Spleen (tissue), 11 donors: ENCODE measurements around the gene HNRNPA2B1. TPM values are rescaled to one million over a fixed set of nuclear protein-coding genes. Genes with fewer than 3 reads are reported as not detected.
"Not testable (repeated sequence)": the region's sequence is repeated elsewhere in the genome, so short reads cannot be mapped to it uniquely, and the experiment has no call there.

Source experiments
- DNase-seq: peaks from one replicate; pipeline ENCODE4 v3.0.0-alpha.2; 2020
- H3K27ac ChIP-seq, 8 donors: fragments of 200-600 bp; sonication (generic) in 7 of 8; 1 replicate in 4 of 8; 2 replicates in 4 of 8; pipeline versions ENCODE4 v1.5.0 to v1.8.0; 2016 to 2021; ENCODE audit warnings: inconsistent platforms in 4 of 8, mild to moderate bottlenecking in 4 of 8, moderate library complexity in 1 of 8
- H3K27me3 ChIP-seq, 7 donors: fragments of 200-600 bp; sonication (generic) in 6 of 7; replicated peaks in 1 of 7; 1 replicate in 4 of 7; 2 replicates in 3 of 7; pipeline versions ENCODE4 v1.5.0 to v1.8.0; 2016 to 2021; ENCODE audit warnings: inconsistent platforms in 3 of 7, mild to moderate bottlenecking in 1 of 7
- H3K36me3 ChIP-seq, 6 donors: fragments of 200-600 bp; sonication (generic) in 5 of 6; 1 replicate in 4 of 6; 2 replicates in 2 of 6; pipeline versions ENCODE4 v1.5.0 to v1.8.0; 2016 to 2021; ENCODE audit warnings: inconsistent platforms in 2 of 6
- H3K4me1 ChIP-seq, 6 donors: fragments of 200-600 bp; sonication (generic) in 5 of 6; 1 replicate in 3 of 6; 2 replicates in 3 of 6; pipeline versions ENCODE4 v1.5.0 to v1.8.0; 2016 to 2021; ENCODE audit warnings: inconsistent platforms in 3 of 6
- H3K4me3 ChIP-seq, 8 donors: fragments of 200-600 bp; sonication (generic) in 7 of 8; 1 replicate in 4 of 8; 2 replicates in 4 of 8; pipeline versions ENCODE4 v1.5.0 to v1.8.0; 2016 to 2021; ENCODE audit warnings: inconsistent platforms in 4 of 8, mild to moderate bottlenecking in 4 of 8, moderate library complexity in 2 of 8
- H3K9me3 ChIP-seq, 8 donors: fragments of 200-600 bp; sonication (generic) in 7 of 8; 1 replicate in 4 of 8; 2 replicates in 4 of 8; pipeline versions ENCODE4 v1.5.0 to v1.8.0; 2016 to 2021; ENCODE audit warnings: inconsistent platforms in 4 of 8
- POLR2A ChIP-seq, 3 donors: fragments of 450-650 bp; IDR thresholded peaks; one replicate each; pipeline ENCODE4 v1.5.1; 2017; ENCODE audit warnings: antibody characterized with exemption in 3 of 3, mild to moderate bottlenecking in 1 of 3
- POLR2AphosphoS5 ChIP-seq, 3 donors: sonication (generic); formaldehyde crosslinking; IDR thresholded peaks; one replicate each; pipeline ENCODE4 v1.5.1; 2017; ENCODE audit warnings: antibody characterized with exemption in 3 of 3
- WGBS, 5 donors: extraction: QIAGEN DNeasy Blood & Tissue Kit in 3 of 5; methylation state at CpG; one replicate each; pipeline versions ENCODE4 v1.1.5 to v1.1.7; 2013 to 2018; 5-methylcytosine and 5-hydroxymethylcytosine counted together
- intact Hi-C: fragments of 100-400 bp; cut with DNase I; formaldehyde crosslinking; loops from one replicate; pipeline ENCODE4 v1.15.0; 2023; ENCODE audit warnings: low total_unique reads
- polyA plus RNA-seq, 3 donors: library from polyadenylated mRNA; stranded (reverse); fragments of 200-250 nt; gene quantifications; one replicate each; pipeline ENCODE4 v1.2.1, GENCODE V29; 2013
- total RNA-seq, 7 donors: library from RNA; depleted of rRNA in 3 of 7; stranded (reverse); fragments of >200 nt in 3 of 7; fragmentation: NEBNext Ultra II Directional in 4 of 7; extraction: Animal tissue kit (Norgen Biotek cat#: 25700) in 4 of 7; gene quantifications; one replicate each; pipeline versions ENCODE4 v1.1.0 to v1.2.1, GENCODE V29; 2016 to 2021
- TF ChIP-seq, protein P1 (sequence below), 11 experiments: fragments of 200-600 bp in 7 of 11; fragments of 450-650 bp in 4 of 11; sonication (generic) in 4 of 11; IDR thresholded peaks in 8 of 11; conservative IDR thresholded peaks in 3 of 11; 1 replicate in 7 of 11; 2 replicates in 4 of 11; pipeline versions ENCODE4 v1.4.0 to v1.8.0; 2016 to 2021; ENCODE audit warnings: antibody characterized with exemption in 11 of 11, inconsistent platforms in 4 of 11, mild to moderate bottlenecking in 1 of 11
- donor health status: healthy with polysubstance abuse.
- donor health status: DM: no; HTN: no; CAD: no; lungs with moderate emphysema.
- donor health status: DM: no; HTN: no; CAD: no.
- donor health status: Bipolar disorder and iron deficiency.
- donor health status: healthy.
- donor health status: DM: no; HTN: no; CAD: no.
- donor health status: DM: yes; HTN: yes; CAD: no.

HNRNPA2B1 gene
- total and polyA plus RNA-seq, 10 donors: 267 to 690 (median 458) TPM

DNA sequence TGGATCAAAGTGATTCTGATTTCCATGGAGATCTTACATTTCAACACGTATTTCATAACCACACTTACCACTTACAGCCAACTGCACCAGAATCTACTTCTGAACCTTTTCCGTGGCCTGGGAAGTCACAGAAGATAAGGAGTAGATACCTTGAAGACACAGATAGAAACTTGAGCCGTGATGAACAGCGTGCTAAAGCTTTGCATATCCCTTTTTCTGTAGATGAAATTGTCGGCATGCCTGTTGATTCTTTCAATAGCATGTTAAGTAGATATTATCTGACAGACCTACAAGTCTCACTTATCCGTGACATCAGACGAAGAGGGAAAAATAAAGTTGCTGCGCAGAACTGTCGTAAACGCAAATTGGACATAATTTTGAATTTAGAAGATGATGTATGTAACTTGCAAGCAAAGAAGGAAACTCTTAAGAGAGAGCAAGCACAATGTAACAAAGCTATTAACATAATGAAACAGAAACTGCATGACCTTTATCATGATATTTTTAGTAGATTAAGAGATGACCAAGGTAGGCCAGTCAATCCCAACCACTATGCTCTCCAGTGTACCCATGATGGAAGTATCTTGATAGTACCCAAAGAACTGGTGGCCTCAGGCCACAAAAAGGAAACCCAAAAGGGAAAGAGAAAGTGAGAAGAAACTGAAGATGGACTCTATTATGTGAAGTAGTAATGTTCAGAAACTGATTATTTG lies 15.3 kb downstream of the HNRNPA2B1 start:
- Histone ChIP-seq H3K36me3 (peaks cover 0 to 61% (median 29%) of the 10 kb centered on the region in 6 donors), H3K9me3 (no peaks in the 10 kb centered on the region), H3K4me1 (peaks cover 0 to 91% (median 45%) of the 10 kb centered on the region in 6 donors), H3K27ac (peak overlapping the region in 5 of 8 donors; percentile 8 to 60 (median 29)), H3K4me3 (no peak overlapping the region), H3K27me3 (no peaks in the 10 kb centered on the region)
- TF ChIP-seq POLR2A (IDR thresholded peaks at IDR 0.05) (no peak), POLR2AphosphoS5 (IDR thresholded peaks at IDR 0.05) (peak in 1 of 3 donors; percentile 51)
- DNase-seq: no peak
- intact Hi-C loops: no loop called here
- WGBS, 5 donors: 87 to 93% (median 89%) methylated on average over 10 of the region's 10 CpGs

GRCh38 chr7:26184281-26185101 lies 16.1 kb downstream of the HNRNPA2B1 start:
- H3K27me3 ChIP-seq, intact Hi-C loops, DNase-seq, H3K9me3 ChIP-seq, H3K4me3 ChIP-seq: not testable (repeated sequence)
- WGBS, 5 donors: 73 to 88% (median 77%) methylated on average over 4 of the region's 4 CpGs
- peaks cover 0 to 91% (median 44%) of the 10 kb centered on the region in 6 donors for H3K4me1 ChIP-seq
- H3K36me3 ChIP-seq: peaks cover 0 to 53% (median 21%) of the 10 kb centered on the region in 6 donors
- peak overlapping the region in 1 of 8 donors; percentile 39 for H3K27ac ChIP-seq

DNA sequence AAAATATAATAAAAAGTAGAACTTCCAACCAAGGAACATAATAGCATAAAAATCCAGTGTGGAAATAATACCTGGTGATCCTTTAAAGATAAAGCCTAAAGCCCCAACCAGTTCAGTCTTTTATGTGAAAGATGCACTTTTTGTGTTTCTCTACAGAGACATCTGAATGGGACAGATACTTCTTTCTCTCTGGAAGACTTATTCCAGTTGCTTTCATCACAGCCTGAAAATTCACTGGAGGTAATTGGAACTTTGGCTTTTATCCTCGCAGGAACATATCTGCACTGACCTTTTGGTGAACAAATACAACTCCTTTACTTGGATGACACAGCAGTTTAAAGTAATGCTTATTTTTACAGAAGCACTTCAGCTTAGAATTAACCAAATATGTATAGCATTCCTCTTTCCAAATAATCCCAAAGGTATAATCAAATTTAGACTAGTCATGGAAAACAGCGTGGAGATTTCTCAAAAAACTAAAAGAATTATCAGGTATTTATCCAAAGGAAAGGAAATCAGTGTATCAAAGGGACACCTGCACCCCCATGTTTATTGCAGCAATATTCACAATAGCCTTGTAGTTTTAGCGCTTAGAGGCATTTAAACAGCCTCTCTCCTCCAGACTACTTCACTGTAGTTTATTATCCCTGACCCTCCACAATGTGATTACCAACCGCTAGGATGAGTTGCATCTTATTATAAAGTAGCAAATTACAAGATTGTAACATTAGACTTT lies 16.8 kb downstream of the HNRNPA2B1 start:
- Histone ChIP-seq H3K4me3 (no peak overlapping the region), H3K36me3 (peaks cover 0 to 46% (median 13%) of the 10 kb centered on the region in 6 donors), H3K4me1 (peaks cover 0 to 86% (median 37%) of the 10 kb centered on the region in 6 donors), H3K27me3 (no peaks in the 10 kb centered on the region), H3K27ac (peak overlapping the region in 2 of 8 donors; percentile 18 to 26), H3K9me3 (no peaks in the 10 kb centered on the region)
- 87 to 95% (median 88%) methylated on average over 4 of the region's 4 CpGs for WGBS, 5 donors
- no peak for DNase-seq
- no peak for TF ChIP-seq POLR2AphosphoS5 (IDR thresholded peaks at IDR 0.05)
- TF ChIP-seq POLR2A (IDR thresholded peaks at IDR 0.05): no peak
- TF ChIP-seq, protein P1, sequence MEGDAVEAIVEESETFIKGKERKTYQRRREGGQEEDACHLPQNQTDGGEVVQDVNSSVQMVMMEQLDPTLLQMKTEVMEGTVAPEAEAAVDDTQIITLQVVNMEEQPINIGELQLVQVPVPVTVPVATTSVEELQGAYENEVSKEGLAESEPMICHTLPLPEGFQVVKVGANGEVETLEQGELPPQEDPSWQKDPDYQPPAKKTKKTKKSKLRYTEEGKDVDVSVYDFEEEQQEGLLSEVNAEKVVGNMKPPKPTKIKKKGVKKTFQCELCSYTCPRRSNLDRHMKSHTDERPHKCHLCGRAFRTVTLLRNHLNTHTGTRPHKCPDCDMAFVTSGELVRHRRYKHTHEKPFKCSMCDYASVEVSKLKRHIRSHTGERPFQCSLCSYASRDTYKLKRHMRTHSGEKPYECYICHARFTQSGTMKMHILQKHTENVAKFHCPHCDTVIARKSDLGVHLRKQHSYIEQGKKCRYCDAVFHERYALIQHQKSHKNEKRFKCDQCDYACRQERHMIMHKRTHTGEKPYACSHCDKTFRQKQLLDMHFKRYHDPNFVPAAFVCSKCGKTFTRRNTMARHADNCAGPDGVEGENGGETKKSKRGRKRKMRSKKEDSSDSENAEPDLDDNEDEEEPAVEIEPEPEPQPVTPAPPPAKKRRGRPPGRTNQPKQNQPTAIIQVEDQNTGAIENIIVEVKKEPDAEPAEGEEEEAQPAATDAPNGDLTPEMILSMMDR (IDR thresholded peaks at IDR 0.05 in 8 of 11, conservative IDR thresholded peaks at IDR 0.05 in 3 of 11): no peak
- intact Hi-C loops: no loop called here

- H3K4me3 ChIP-seq: no peak overlapping the region
Observed at GRCh38 chr7:26182706-26183105, 17.8 kb downstream of the HNRNPA2B1 start.

More at GRCh38 chr7:26182706-26183105, 17.8 kb downstream of the HNRNPA2B1 start:
- Histone ChIP-seq H3K9me3 (no peaks in the 10 kb centered on the region), H3K27ac (peak overlapping the region in 1 of 8 donors; percentile 18), H3K27me3 (no peaks in the 10 kb centered on the region), H3K4me1 (peaks cover 0 to 76% (median 29%) of the 10 kb centered on the region in 6 donors), H3K36me3 (peaks cover 0 to 36% (median 5%) of the 10 kb centered on the region in 6 donors)
- intact Hi-C loops: no loop called here
- DNase-seq: peak; percentile 67
- WGBS, 5 donors: 83 to 90% (median 87%) methylated on average over 8 of the region's 8 CpGs
- peak; percentile 52 to 72 (median 61) for TF ChIP-seq POLR2AphosphoS5 (IDR thresholded peaks at IDR 0.05)
- TF ChIP-seq, protein P1 (IDR thresholded peaks at IDR 0.05 in 8 of 11, conservative IDR thresholded peaks at IDR 0.05 in 3 of 11): no peak
